ENCODE results near the gene FZR1.

DNA sequence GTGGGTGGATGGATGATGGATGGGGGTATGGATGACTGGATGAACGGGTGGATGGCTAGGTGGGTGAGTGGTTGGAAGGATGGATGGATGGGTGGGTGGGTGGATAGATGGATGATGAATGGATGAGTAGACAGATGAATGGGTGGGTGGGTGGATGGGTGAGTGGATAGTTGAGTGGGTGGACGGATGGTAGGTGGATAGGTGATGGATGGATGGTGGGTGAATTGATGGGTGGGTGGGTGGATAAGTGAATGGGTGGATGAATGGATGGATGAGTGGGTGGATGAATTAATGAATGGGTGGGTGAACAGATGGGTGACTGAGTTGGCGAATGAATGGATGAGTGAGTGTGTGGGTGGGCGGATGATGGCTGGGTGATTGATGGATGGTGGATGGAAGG, 30.7 kb upstream of the FZR1 start:
- TF ChIP-seq, protein P1, sequence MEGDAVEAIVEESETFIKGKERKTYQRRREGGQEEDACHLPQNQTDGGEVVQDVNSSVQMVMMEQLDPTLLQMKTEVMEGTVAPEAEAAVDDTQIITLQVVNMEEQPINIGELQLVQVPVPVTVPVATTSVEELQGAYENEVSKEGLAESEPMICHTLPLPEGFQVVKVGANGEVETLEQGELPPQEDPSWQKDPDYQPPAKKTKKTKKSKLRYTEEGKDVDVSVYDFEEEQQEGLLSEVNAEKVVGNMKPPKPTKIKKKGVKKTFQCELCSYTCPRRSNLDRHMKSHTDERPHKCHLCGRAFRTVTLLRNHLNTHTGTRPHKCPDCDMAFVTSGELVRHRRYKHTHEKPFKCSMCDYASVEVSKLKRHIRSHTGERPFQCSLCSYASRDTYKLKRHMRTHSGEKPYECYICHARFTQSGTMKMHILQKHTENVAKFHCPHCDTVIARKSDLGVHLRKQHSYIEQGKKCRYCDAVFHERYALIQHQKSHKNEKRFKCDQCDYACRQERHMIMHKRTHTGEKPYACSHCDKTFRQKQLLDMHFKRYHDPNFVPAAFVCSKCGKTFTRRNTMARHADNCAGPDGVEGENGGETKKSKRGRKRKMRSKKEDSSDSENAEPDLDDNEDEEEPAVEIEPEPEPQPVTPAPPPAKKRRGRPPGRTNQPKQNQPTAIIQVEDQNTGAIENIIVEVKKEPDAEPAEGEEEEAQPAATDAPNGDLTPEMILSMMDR (IDR thresholded peaks at IDR 0.05) = no peak
- TF ChIP-seq POLR2A (IDR thresholded peaks at IDR 0.05) = no peak

All from testis (tissue), 2 donors.